Muscle layer of duodenum (tissue), 2 donors: ENCODE data around the gene PCNX2.
"Not testable (repeated sequence)": the region's sequence is repeated elsewhere in the genome, so short reads cannot be mapped to it uniquely, and the experiment has no call there.

Source experiments
- H3K27ac ChIP-seq: one replicate; pipeline ENCODE4 v1.7.0; 2013; ENCODE audit warnings: mild to moderate bottlenecking, low read length
- H3K27me3 ChIP-seq: one replicate; pipeline ENCODE4 v1.7.0; 2013; ENCODE audit warnings: low read depth, mild to moderate bottlenecking, control low read depth, low read length
- H3K36me3 ChIP-seq, 2 donors: one replicate each; pipeline ENCODE4 v1.7.0; 2013; ENCODE audit warnings: low read length in 2 of 2, control low read depth in 1 of 2, mild to moderate bottlenecking in 1 of 2; ENCODE audit not compliant: insufficient read depth in 2 of 2, control insufficient read depth in 1 of 2
- H3K4me1 ChIP-seq, 2 donors: one replicate each; pipeline ENCODE4 v1.7.0; 2013; ENCODE audit warnings: low read length in 2 of 2, mild to moderate bottlenecking in 2 of 2, control low read depth in 1 of 2, moderate library complexity in 1 of 2; ENCODE audit not compliant: insufficient read depth in 2 of 2, control insufficient read depth in 1 of 2
- H3K4me3 ChIP-seq, 2 donors: one replicate each; pipeline ENCODE4 v1.7.0; 2013; ENCODE audit warnings: low read length in 2 of 2, low read depth in 1 of 2, mild to moderate bottlenecking in 1 of 2
- H3K9me3 ChIP-seq, 2 donors: one replicate each; pipeline ENCODE4 v1.7.0; 2013; ENCODE audit warnings: low read length in 2 of 2, control low read depth in 1 of 2, mild to moderate bottlenecking in 1 of 2; ENCODE audit not compliant: control insufficient read depth in 1 of 2
- donor health status: healthy.

The PCNX2 gene

DNA sequence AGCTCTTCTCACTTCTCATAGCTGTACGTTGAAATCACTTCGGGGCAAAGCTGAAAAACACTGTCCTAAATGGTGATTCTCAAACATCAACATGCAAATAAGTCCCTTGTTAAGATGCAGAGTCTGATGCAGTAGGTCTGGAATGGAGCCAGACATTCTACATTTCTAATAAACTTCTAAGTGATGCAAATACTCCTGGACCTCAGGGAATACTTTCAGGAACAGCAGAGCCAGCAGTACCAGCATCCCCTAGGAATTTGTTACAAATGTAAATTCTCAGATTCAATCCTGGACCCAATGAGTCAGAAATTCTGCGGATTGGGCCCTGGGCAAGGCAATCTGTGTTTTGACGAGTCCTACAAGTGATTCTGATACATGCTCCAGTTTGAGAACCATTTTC is 152.3 kb downstream of the PCNX2 start:
- Histone ChIP-seq H3K27me3 (no peaks in the 10 kb centered on the region), H3K4me1 (no peaks in the 10 kb centered on the region), H3K4me3 (no peak overlapping the region), H3K9me3 (no peaks in the 10 kb centered on the region), H3K36me3 (no peaks in the 10 kb centered on the region), H3K27ac (no peak overlapping the region)

DNA sequence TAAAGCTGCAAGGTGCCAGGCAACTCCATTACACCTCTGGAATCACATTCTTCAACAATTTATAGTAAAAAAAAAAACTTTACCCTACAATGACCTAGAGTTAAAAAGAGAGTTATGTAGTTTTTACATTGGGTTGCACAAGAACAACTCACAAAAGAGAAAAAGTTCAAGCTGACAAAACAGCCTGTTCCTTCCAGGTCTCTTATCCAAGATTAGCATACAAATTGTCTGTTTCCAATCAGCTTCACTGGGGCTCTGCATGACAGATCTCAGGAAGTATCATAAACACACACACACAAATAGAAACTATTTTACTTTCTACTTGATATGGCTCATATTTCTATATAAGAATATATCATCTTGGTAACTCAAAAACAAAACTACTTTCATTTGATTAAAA is 154.6 kb downstream of the PCNX2 start:
- Histone ChIP-seq H3K36me3 (no peaks in the 10 kb centered on the region), H3K4me1 (no peaks in the 10 kb centered on the region), H3K4me3 (no peak overlapping the region), H3K27me3 (no peaks in the 10 kb centered on the region), H3K9me3 (no peaks in the 10 kb centered on the region), H3K27ac (no peak overlapping the region)

DNA sequence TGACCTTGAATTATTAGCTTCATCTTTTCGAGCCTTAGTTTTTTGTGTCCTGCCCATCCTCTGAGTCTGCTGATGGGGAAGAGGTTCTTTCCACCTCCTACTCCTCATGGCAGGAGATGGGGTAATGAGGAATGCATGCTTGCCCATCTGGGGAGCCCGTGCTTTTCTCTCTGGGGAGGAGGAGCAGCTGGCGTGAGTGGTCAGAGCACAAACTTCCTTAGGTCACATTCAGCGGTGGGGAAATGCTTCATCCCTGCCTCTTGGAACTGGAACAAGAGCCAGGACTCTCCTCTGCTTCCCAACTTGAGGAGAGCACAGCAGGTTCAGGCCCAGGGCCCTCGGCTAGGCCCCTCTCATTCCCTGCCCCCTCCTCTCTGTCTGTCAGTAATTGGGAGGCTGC is 155.0 kb downstream of the PCNX2 start:
- Histone ChIP-seq H3K4me3 (no peak overlapping the region), H3K27ac (no peak overlapping the region), H3K36me3 (no peaks in the 10 kb centered on the region), H3K27me3 (no peaks in the 10 kb centered on the region), H3K9me3 (no peaks in the 10 kb centered on the region), H3K4me1 (no peaks in the 10 kb centered on the region)

DNA sequence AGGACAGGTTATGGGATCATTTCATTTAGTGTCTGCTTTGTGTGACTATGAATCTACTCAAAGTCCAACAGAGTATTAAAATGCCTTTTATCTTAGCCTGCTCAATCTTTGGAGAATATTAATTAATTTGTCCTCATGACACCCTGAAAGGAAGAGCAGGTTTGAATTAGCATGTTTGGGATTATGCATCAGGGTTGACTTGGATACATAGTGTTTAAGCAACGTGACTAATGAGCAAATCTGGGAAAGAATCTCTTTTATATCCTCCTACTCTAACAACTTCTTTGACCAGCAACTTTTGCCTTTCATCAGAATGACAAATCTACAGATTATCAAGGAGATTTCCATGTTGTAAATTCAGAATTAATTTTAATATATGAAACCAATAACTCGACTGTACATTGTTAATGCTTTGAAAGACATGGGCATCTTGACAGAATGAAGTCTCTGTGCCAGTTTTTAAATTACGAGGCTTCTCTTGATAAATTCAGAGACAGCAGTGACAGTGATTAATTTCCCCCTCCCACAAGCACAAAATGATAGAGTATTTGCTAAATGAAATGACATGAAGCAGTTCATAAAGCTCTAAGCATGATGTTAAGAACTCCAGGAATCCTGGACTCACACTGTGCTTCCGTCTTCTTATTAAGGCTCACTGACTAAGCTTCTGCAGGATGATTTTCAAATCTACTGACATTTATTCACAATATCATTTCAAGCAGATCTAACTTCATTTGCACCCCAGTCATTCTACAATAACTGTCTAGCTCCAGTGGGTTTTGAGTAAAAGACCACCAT is 156.5 kb downstream of the PCNX2 start:
- no peaks in the 10 kb centered on the region for H3K9me3 ChIP-seq
- no peaks in the 10 kb centered on the region for H3K27me3 ChIP-seq
- H3K27ac ChIP-seq: no peak overlapping the region
- H3K4me3 ChIP-seq: no peak overlapping the region
- H3K4me1 ChIP-seq: no peaks in the 10 kb centered on the region
- H3K36me3 ChIP-seq: no peaks in the 10 kb centered on the region

DNA sequence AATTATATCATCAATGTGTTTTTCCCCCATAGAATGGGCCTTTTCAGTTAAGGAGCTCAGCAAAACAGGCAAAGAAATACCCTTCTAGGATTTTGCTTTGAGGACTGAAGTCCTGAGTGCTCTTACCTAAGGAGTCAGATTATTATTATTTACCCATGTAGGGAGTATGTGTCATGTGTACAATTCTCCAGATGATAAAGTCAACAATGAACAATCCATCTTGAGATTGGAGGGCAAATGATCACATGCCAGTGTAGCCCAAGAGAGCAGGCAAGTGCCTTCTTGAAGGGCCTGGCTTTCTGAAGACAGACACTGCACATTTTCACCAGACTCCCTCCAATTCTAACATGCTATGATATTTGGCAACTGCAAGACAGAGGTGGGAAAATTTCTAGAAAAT is 159.7 kb downstream of the PCNX2 start:
- H3K27me3 ChIP-seq: no peaks in the 10 kb centered on the region
- H3K27ac ChIP-seq: no peak overlapping the region
- H3K36me3 ChIP-seq: no peaks in the 10 kb centered on the region
- H3K4me1 ChIP-seq: no peaks in the 10 kb centered on the region
- no peak overlapping the region for H3K4me3 ChIP-seq
- H3K9me3 ChIP-seq: no peaks in the 10 kb centered on the region

DNA sequence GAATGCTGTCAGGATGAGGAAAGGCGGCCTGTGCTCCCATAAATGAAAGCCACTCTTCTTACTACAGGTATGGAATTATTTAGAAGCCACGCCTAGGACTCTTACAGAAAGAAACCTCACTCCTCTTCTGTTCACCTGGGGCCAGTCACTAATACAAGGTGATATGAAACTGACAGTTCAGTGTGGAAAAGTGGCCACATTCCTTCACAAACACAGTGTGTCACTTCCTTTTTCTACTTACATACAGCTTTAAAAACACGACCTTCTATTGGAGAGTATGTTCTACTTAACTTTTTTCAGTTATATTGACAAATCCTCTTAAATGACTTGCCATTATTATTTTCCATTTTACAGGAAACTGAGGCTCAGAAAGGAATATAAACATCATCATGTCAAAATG is 163.1 kb downstream of the PCNX2 start:
- Histone ChIP-seq H3K27ac (no peak overlapping the region), H3K36me3 (no peaks in the 10 kb centered on the region), H3K9me3 (no peaks in the 10 kb centered on the region), H3K4me3 (no peak overlapping the region), H3K4me1 (no peaks in the 10 kb centered on the region), H3K27me3 (no peaks in the 10 kb centered on the region)

DNA sequence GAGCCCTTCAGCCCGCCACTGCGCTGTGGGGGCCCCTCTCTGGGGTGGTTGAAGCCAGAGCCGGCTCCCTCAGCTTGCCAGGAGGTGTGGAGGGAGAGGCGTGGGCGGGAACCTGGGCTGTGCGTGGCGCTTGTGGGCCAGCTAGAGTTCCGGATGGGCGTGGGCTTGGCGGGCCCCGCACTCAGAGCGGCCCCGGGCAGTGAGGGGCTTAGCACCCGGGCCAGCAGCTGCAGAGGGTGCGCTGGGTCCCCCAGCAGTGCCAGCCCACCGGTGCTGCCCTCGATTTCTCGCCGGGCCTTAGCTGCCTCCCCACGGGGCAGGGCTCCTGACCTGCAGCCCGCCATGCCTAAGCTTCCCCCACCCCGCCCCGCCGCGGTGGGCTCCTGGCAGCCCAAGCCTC is 166.5 kb downstream of the PCNX2 start:
- H3K9me3 ChIP-seq, H3K27ac ChIP-seq, H3K4me3 ChIP-seq, H3K4me1 ChIP-seq, H3K36me3 ChIP-seq, H3K27me3 ChIP-seq: not testable (repeated sequence)

DNA sequence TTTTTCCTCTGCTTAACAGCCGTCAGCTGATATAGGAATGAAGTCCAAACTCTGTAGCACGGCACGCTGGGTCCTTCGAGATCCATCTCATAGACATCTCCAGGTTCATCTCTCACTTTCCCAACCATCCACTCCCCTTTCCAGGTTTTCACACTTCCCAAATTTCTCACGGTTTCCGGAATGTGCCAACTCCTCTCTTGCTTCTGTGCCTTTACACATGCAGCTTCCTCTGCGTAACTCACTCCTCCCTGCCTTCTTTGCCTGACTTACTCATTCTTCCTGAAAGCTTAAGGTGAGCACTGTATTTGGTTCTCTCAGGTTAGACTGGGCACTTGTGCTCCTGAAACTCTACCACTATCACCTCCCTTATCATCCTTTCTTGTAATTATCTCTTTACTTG is 168.4 kb downstream of the PCNX2 start:
- no peak overlapping the region for H3K4me3 ChIP-seq
- H3K27me3 ChIP-seq: no peaks in the 10 kb centered on the region
- no peaks in the 10 kb centered on the region for H3K4me1 ChIP-seq
- H3K27ac ChIP-seq: no peak overlapping the region
- no peaks in the 10 kb centered on the region for H3K36me3 ChIP-seq
- H3K9me3 ChIP-seq: no peaks in the 10 kb centered on the region

DNA sequence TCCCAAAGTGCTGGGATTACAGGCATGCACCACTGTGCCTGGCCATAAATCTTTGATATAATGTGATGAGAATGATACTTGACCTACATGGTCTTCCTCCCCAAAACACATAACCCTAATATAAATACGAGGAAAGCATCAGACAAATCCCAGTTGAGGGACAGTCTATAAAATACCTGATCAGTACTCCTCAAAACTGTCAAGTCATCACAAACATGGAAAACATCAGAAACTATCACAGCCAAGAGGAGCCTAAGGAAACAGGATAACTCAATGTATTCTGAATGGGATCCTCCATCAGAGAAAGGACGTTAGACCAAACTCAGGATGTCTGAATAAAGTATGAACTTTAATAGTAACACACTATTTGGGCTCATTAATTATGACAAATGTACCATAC is 172.7 kb downstream of the PCNX2 start:
- H3K36me3 ChIP-seq: no peaks in the 10 kb centered on the region
- no peak overlapping the region for H3K4me3 ChIP-seq
- H3K27me3 ChIP-seq: no peaks in the 10 kb centered on the region
- no peaks in the 10 kb centered on the region for H3K4me1 ChIP-seq
- H3K27ac ChIP-seq: no peak overlapping the region
- no peaks in the 10 kb centered on the region for H3K9me3 ChIP-seq

DNA sequence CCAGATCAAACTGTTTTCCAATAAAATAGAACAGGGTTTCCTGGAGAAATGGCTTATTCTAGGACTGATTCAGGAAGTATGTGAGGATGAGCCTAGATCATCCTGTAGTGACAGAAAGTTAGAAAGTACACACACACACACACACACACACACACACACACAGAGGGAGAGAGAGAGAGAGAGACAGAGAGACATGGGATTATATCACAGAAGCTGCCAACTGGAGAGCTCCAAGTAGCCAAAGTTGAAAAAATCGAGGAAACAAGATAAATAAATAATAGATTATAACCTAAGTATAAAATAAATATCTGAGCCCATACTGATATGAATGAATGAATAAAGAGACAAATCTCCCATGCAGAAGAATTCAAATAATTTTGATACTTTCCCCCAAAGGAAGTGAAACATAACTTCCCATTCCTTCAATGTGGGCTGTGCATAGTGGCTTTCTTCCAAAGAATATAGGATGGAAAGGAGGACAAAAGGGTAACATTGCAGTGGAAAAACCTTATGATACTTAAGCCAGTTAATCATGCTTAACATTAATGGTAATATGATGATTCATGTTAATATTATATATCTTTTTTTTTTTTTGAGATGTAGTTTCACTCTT is 173.5 kb downstream of the PCNX2 start:
- Histone ChIP-seq H3K36me3 (no peaks in the 10 kb centered on the region), H3K9me3 (no peaks in the 10 kb centered on the region), H3K27ac (no peak overlapping the region), H3K4me3 (no peak overlapping the region), H3K4me1 (no peaks in the 10 kb centered on the region), H3K27me3 (no peaks in the 10 kb centered on the region)

DNA sequence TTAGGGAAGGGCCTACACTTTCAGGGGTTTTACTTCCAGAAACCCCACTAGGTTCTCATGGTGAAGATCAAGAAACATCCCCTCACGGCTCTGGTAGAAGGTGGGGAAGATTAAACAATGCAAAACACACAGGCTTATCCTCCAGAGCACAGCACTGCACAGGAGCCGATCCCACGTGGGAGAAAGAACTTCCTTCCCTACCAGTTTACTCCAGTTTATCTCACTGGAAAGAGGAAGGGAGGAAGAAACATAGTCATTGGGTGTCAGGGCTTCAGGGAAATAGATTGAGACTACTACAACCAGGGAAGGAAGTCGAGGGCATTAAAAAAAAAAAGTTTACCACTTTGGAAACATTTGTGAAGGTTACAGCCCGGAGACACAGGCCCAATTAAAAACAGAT is 180.7 kb downstream of the PCNX2 start:
- peaks cover 0 to 5% of the 10 kb centered on the region in 2 donors for H3K36me3 ChIP-seq
- H3K9me3 ChIP-seq: no peaks in the 10 kb centered on the region
- H3K4me1 ChIP-seq: no peaks in the 10 kb centered on the region
- no peak overlapping the region for H3K4me3 ChIP-seq
- no peaks in the 10 kb centered on the region for H3K27me3 ChIP-seq
- no peak overlapping the region for H3K27ac ChIP-seq

DNA sequence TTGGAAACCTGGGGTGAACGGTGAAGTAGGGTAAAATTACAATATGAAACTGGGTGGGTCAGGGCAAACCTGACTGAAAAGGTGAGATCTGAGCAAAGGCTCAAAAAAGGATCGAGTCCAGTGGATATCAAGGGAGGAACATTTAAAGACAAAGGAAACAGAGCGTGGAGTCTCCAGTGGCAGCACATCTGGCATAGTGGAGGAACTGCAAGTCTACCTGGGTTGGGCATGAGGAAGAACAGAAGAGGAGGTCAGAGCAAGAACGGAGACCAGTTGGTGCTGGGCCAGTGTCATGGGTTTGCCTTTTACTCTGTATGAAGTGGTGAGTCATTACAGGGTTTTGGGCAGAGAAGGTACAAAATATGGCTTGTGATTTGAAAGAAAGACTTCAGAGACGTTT is 181.4 kb downstream of the PCNX2 start:
- no peak overlapping the region for H3K27ac ChIP-seq
- H3K4me1 ChIP-seq: no peaks in the 10 kb centered on the region
- H3K36me3 ChIP-seq: peaks cover 0 to 5% of the 10 kb centered on the region in 2 donors
- H3K9me3 ChIP-seq: no peaks in the 10 kb centered on the region
- H3K27me3 ChIP-seq: no peaks in the 10 kb centered on the region
- no peak overlapping the region for H3K4me3 ChIP-seq
